Testis (tissue), 3 donors: ENCODE data around the gene NTM. TPM values are rescaled to one million over a fixed set of nuclear protein-coding genes. Genes with fewer than 3 reads are reported as not detected.

ENCODE experiments used
- DNase-seq: peaks from one replicate; pipeline ENCODE4 v3.0.0-alpha.2; 2019
- H3K27ac ChIP-seq, 2 donors: fragments of 200-600 bp; sonication (generic); one replicate each; pipeline ENCODE4 v1.5.1; 2019
- H3K27me3 ChIP-seq: fragments of 200-600 bp; sonication (generic); one replicate; pipeline ENCODE4 v1.5.1; 2019
- H3K36me3 ChIP-seq: fragments of 200-600 bp; sonication (generic); one replicate; pipeline ENCODE4 v1.5.1; 2017; ENCODE audit warnings: low read depth; ENCODE audit errors: missing control alignments
- H3K4me1 ChIP-seq: fragments of 200-600 bp; sonication (generic); one replicate; pipeline ENCODE4 v1.5.1; 2019
- H3K4me3 ChIP-seq, 2 donors: fragments of 200-600 bp; sonication (generic); one replicate each; pipeline ENCODE4 v1.5.1; 2017 to 2019
- H3K9me3 ChIP-seq: fragments of 200-600 bp; sonication (generic); one replicate; pipeline ENCODE4 v1.5.1; 2017
- CTCF ChIP-seq, 3 experiments: fragments of 450-650 bp in 2 of 3; fragments of 200-600 bp in 1 of 3; sonication (generic) in 1 of 3; IDR thresholded peaks; one replicate each; pipeline ENCODE4 v1.5.1; 2016 to 2019; ENCODE audit warnings: antibody characterized with exemption in 3 of 3, mild to moderate bottlenecking in 2 of 3, moderate library complexity in 1 of 3
- POLR2A ChIP-seq: fragments of 450-650 bp; IDR thresholded peaks from one replicate; pipeline ENCODE4 v1.6.1; 2017; ENCODE audit warnings: antibody characterized with exemption, mild to moderate bottlenecking, moderate library complexity
- WGBS, 2 donors: methylation state at CpG; one replicate each; pipeline ENCODE4 v1.1.5; 2018; 5-methylcytosine and 5-hydroxymethylcytosine counted together
- intact Hi-C: fragments of 100-400 bp; cut with DNase I; formaldehyde crosslinking; loops from one replicate; pipeline ENCODE4 v1.15.1; 2023; ENCODE audit warnings: low total_unique reads
- polyA plus RNA-seq: library from polyadenylated mRNA; stranded (reverse); fragments of 350-450 nt; fragmentation: Illumina TruSeq; extraction: RNeasy Lipid Tissue Mini Kit (QIAGEN cat#74804); gene quantifications from one replicate; pipeline ENCODE4 v1.2.3, GENCODE V29; 2014; ENCODE audit warnings: low read depth, low replicate concordance; ENCODE audit not compliant: insufficient read depth
- total RNA-seq, 2 donors: library from RNA; depleted of rRNA; stranded (reverse); fragments of >200 nt; gene quantifications; one replicate each; pipeline ENCODE4 v1.2.3, GENCODE V29; 2016

The NTM gene
- total and polyA plus RNA-seq, 3 donors from 2014 or later: 1.7 to 4.5 (median 1.8) TPM

- Histone ChIP-seq H3K27me3 (no peaks in the 10 kb centered on the region), H3K4me1 (no peaks in the 10 kb centered on the region), H3K4me3 (no peak overlapping the region), H3K27ac (no peak overlapping the region), H3K36me3 (no peaks in the 10 kb centered on the region), H3K9me3 (no peaks in the 10 kb centered on the region)
- intact Hi-C loops: no loop called here
- WGBS, 2 donors: 68 to 78% methylated on average over 5 of the region's 5 CpGs
- no peak for TF ChIP-seq POLR2A
- no peak for DNase-seq
Measured at GRCh38 chr11:131978351-131978750, 607.9 kb downstream of the NTM start.

- H3K4me1 ChIP-seq: no peaks in the 10 kb centered on the region
- no peak for DNase-seq
- no peaks in the 10 kb centered on the region for H3K36me3 ChIP-seq
- 91% methylated on average over 3 of the region's 3 CpGs for WGBS, 2 donors
- intact Hi-C loops: no loop called here
- H3K27me3 ChIP-seq: no peaks in the 10 kb centered on the region
- H3K4me3 ChIP-seq: no peak overlapping the region
- no peaks in the 10 kb centered on the region for H3K9me3 ChIP-seq
- no peak for TF ChIP-seq POLR2A
- TF ChIP-seq CTCF (IDR thresholded peaks at IDR 0.05): no peak
- H3K27ac ChIP-seq: no peak overlapping the region
Measured at GRCh38 chr11:131979364-131979763, 608.9 kb downstream of the NTM start.

- H3K36me3 ChIP-seq: no peaks in the 10 kb centered on the region
- no peak for TF ChIP-seq CTCF (IDR thresholded peaks at IDR 0.05)
- TF ChIP-seq POLR2A: no peak
- no peak overlapping the region for H3K4me3 ChIP-seq
- no peaks in the 10 kb centered on the region for H3K4me1 ChIP-seq
- WGBS, 2 donors: 77 to 91% methylated on average over 3 of the region's 3 CpGs
- no peaks in the 10 kb centered on the region for H3K27me3 ChIP-seq
- intact Hi-C loops: no loop called here
- H3K27ac ChIP-seq: no peak overlapping the region
- H3K9me3 ChIP-seq: no peaks in the 10 kb centered on the region
- DNase-seq: no peak
Measured at GRCh38 chr11:131980199-131980598, 609.8 kb downstream of the NTM start.

GRCh38 chr11:131980888-131981668 is 610.7 kb downstream of the NTM start:
- no peak for DNase-seq
- TF ChIP-seq POLR2A: no peak
- TF ChIP-seq CTCF (IDR thresholded peaks at IDR 0.05): no peak
- Histone ChIP-seq H3K27me3 (no peaks in the 10 kb centered on the region), H3K27ac (no peak overlapping the region), H3K4me3 (no peak overlapping the region), H3K9me3 (no peaks in the 10 kb centered on the region), H3K4me1 (no peaks in the 10 kb centered on the region), H3K36me3 (no peaks in the 10 kb centered on the region)
- 69 to 70% methylated on average over 11 of the region's 11 CpGs for WGBS, 2 donors
- intact Hi-C loops: no loop called here

GRCh38 chr11:131982154-131982553 is 611.7 kb downstream of the NTM start:
- 46 to 53% methylated on average over 3 of the region's 3 CpGs for WGBS, 2 donors
- H3K4me3 ChIP-seq: no peak overlapping the region
- intact Hi-C loops: no loop called here
- DNase-seq: no peak
- H3K4me1 ChIP-seq: no peaks in the 10 kb centered on the region
- no peak for TF ChIP-seq CTCF (IDR thresholded peaks at IDR 0.05)
- no peak for TF ChIP-seq POLR2A
- no peaks in the 10 kb centered on the region for H3K27me3 ChIP-seq
- no peaks in the 10 kb centered on the region for H3K36me3 ChIP-seq
- H3K9me3 ChIP-seq: no peaks in the 10 kb centered on the region
- H3K27ac ChIP-seq: no peak overlapping the region
